ENCODE data around the gene HSP90AB1.

HSP90AB1 gene

DNA sequence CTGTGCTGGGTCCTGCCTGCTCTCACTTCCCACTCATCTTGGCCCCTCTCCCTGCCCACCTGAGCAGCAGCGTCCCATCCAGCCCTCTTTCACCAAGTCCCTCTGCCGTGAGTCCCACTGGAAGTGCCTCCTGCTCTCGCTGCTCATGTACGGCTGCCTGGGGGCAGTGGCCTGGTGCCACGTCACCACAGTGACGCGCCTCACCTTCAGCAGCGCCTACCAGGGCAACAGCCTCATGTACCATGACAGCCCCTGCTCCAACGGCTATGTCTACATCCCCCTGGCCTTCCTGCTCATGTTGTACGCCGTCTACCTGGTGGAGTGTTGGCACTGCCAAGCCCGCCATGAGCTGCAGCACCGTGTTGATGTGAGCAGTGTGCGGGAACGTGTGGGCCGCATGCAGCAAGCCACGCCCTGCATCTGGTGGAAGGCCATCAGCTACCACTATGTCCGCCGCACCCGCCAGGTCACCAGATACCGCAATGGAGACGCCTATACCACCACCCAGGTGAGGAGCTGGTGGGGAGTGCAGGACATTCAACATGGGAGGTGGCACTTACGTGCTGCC is 26.2 kb downstream of the HSP90AB1 start:
- peaks cover 25% of the 10 kb centered on the region for H3K4me1 ChIP-seq (ENCODE audit: low read length)
- H2AFZ ChIP-seq (ENCODE audit: low read depth, low read length) = no peak overlapping the region
- H3K4me2 ChIP-seq (ENCODE audit: low read length) = no peak overlapping the region
- no peak for TF ChIP-seq EZH2phosphoT487 (IDR thresholded peaks at IDR 0.05; ENCODE audit: low read depth)
- TF ChIP-seq CTCF (IDR thresholded peaks at IDR 0.05; ENCODE audit: low read depth, low read length) = no peak
- H3K9ac ChIP-seq (ENCODE audit: low read length) = no peak overlapping the region
- no peak overlapping the region for H3K4me3 ChIP-seq (ENCODE audit: low read length)
- no peaks in the 10 kb centered on the region for H3K36me3 ChIP-seq (replicated peaks; ENCODE audit: low read depth, low read length)
- H3K79me2 ChIP-seq (ENCODE audit: low read length) = no peaks in the 10 kb centered on the region
- peaks cover 7% of the 10 kb centered on the region for H3K27me3 ChIP-seq (ENCODE audit: low read depth, low read length)
- no peak overlapping the region for H3K27ac ChIP-seq (ENCODE audit: low read length)
- no peaks in the 10 kb centered on the region for H4K20me1 ChIP-seq (ENCODE audit: insufficient read depth, low read length)
- H3K9me3 ChIP-seq (ENCODE audit: insufficient read depth, low read length) = no peaks in the 10 kb centered on the region

GRCh38 chr6:44273617-44274016 is 26.7 kb downstream of the HSP90AB1 start:
- H3K79me2 ChIP-seq (ENCODE audit: low read length) = no peaks in the 10 kb centered on the region
- H2AFZ ChIP-seq (ENCODE audit: low read depth, low read length) = no peak overlapping the region
- H3K27ac ChIP-seq (ENCODE audit: low read length) = no peak overlapping the region
- no peaks in the 10 kb centered on the region for H4K20me1 ChIP-seq (ENCODE audit: insufficient read depth, low read length)
- H3K9ac ChIP-seq (ENCODE audit: low read length) = no peak overlapping the region
- H3K4me1 ChIP-seq (ENCODE audit: low read length) = peaks cover 20% of the 10 kb centered on the region
- TF ChIP-seq CTCF (IDR thresholded peaks at IDR 0.05; ENCODE audit: low read depth, low read length) (no peak), EZH2phosphoT487 (IDR thresholded peaks at IDR 0.05; ENCODE audit: low read depth) (no peak)
- H3K4me3 ChIP-seq (ENCODE audit: low read length) = no peak overlapping the region
- H3K27me3 ChIP-seq (ENCODE audit: low read depth, low read length) = peaks cover 7% of the 10 kb centered on the region
- no peaks in the 10 kb centered on the region for H3K9me3 ChIP-seq (ENCODE audit: insufficient read depth, low read length)
- no peak overlapping the region for H3K4me2 ChIP-seq (ENCODE audit: low read length)
- H3K36me3 ChIP-seq (replicated peaks; ENCODE audit: low read depth, low read length) = no peaks in the 10 kb centered on the region

DNA sequence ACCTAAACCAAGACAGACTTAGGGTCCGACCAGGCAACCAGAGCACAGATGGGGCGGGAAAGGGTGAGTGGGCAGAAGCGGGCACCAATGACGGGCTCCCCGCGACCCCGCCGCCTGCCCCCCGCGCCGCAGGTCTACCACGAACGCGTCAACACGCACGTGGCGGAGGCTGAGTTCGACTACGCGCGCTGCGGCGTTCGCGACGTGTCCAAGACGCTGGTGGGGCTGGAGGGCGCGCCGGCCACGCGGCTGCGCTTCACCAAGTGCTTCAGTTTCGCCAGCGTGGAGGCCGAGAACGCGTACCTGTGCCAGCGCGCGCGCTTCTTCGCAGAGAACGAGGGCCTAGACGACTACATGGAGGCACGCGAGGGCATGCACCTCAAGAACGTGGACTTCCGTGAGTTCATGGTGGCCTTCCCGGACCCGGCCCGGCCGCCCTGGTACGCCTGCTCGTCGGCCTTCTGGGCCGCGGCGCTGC is 28.4 kb downstream of the HSP90AB1 start:
- TF ChIP-seq EZH2phosphoT487 (IDR thresholded peaks at IDR 0.05; ENCODE audit: low read depth) = no peak
- TF ChIP-seq CTCF (IDR thresholded peaks at IDR 0.05; ENCODE audit: low read depth, low read length) = no peak
- H3K4me2 ChIP-seq (ENCODE audit: low read length) = no peak overlapping the region
- H3K4me1 ChIP-seq (ENCODE audit: low read length) = 0 out of 2 replicates have a peak, but pooled peaks cover 4% of the 10 kb centered on the region
- no peak overlapping the region for H3K4me3 ChIP-seq (ENCODE audit: low read length)
- H3K27ac ChIP-seq (ENCODE audit: low read length) = no peak overlapping the region
- H4K20me1 ChIP-seq (ENCODE audit: insufficient read depth, low read length) = no peaks in the 10 kb centered on the region
- no peak overlapping the region for H3K9ac ChIP-seq (ENCODE audit: low read length)
- no peak overlapping the region for H2AFZ ChIP-seq (ENCODE audit: low read depth, low read length)
- no peaks in the 10 kb centered on the region for H3K9me3 ChIP-seq (ENCODE audit: insufficient read depth, low read length)
- H3K36me3 ChIP-seq (replicated peaks; ENCODE audit: low read depth, low read length) = no peaks in the 10 kb centered on the region
- no peaks in the 10 kb centered on the region for H3K79me2 ChIP-seq (ENCODE audit: low read length)
- peaks cover 7% of the 10 kb centered on the region for H3K27me3 ChIP-seq (ENCODE audit: low read depth, low read length)

GRCh38 chr6:44275749-44276648 is 29.1 kb downstream of the HSP90AB1 start:
- Histone ChIP-seq H3K9ac (ENCODE audit: low read length) (no peak overlapping the region), H3K79me2 (ENCODE audit: low read length) (no peaks in the 10 kb centered on the region)

More at GRCh38 chr6:44275749-44276648, 29.1 kb downstream of the HSP90AB1 start:
- no peaks in the 10 kb centered on the region for H3K9me3 ChIP-seq (ENCODE audit: insufficient read depth, low read length)
- H3K4me1 ChIP-seq (ENCODE audit: low read length) = 0 out of 2 replicates have a peak, but pooled peaks cover 4% of the 10 kb centered on the region
- no peak overlapping the region for H2AFZ ChIP-seq (ENCODE audit: low read depth, low read length)
- H3K4me3 ChIP-seq (ENCODE audit: low read length) = no peak overlapping the region
- no peak overlapping the region for H3K27ac ChIP-seq (ENCODE audit: low read length)
- peaks cover 14% of the 10 kb centered on the region for H3K27me3 ChIP-seq (ENCODE audit: low read depth, low read length)
- no peaks in the 10 kb centered on the region for H4K20me1 ChIP-seq (ENCODE audit: insufficient read depth, low read length)
- no peak for TF ChIP-seq EZH2phosphoT487 (IDR thresholded peaks at IDR 0.05; ENCODE audit: low read depth)
- no peak for TF ChIP-seq CTCF (IDR thresholded peaks at IDR 0.05; ENCODE audit: low read depth, low read length)
- H3K4me2 ChIP-seq (ENCODE audit: low read length) = no peak overlapping the region
- no peaks in the 10 kb centered on the region for H3K36me3 ChIP-seq (replicated peaks; ENCODE audit: low read depth, low read length)
